T-helper 1 cell (primary cell): Measurements from ENCODE around the gene AIMP1.
A peak's percentile ranks its signal among the peaks of the same experiment; 100 is the strongest.
"Not testable (repeated sequence)": the region's sequence is repeated elsewhere in the genome, so short reads cannot be mapped to it uniquely, and the experiment has no call there.

ENCODE experiments used
- DNase-seq, 5 donors: peaks; one replicate each; pipeline ENCODE4 v3.0.0-alpha.2; 2012 to 2020

AIMP1 gene

GRCh38 chr4:106353786-106354185 lies 37.4 kb downstream of the AIMP1 start:
- DNase-seq, result no peak

- DNase-seq, result no peak
Measured at GRCh38 chr4:106355193-106355592, 38.8 kb downstream of the AIMP1 start.

GRCh38 chr4:106358899-106359298 lies 42.5 kb downstream of the AIMP1 start:
- DNase-seq, result no peak

GRCh38 chr4:106362086-106362825 lies 45.9 kb downstream of the AIMP1 start:
- DNase-seq, result no peak

- DNase-seq, result no peak
Measured at GRCh38 chr4:106364282-106364681, 47.9 kb downstream of the AIMP1 start.

- no peak for DNase-seq
Measured at GRCh38 chr4:106365613-106366012, 49.3 kb downstream of the AIMP1 start.

GRCh38 chr4:106366026-106366425 lies 49.7 kb downstream of the AIMP1 start:
- DNase-seq, result no peak

GRCh38 chr4:106367072-106367471 lies 50.7 kb downstream of the AIMP1 start:
- DNase-seq, result no peak

GRCh38 chr4:106368678-106369077 lies 52.3 kb downstream of the AIMP1 start, which contains the start of gene GIMD1:
Gene GIMD1 (minus strand): TSS chr4:106368778. CDS start chr4:106367435, 1,343 bp downstream.
- no peak for DNase-seq

- DNase-seq, result peak in 1 of 5 donors; percentile 31
Measured at GRCh38 chr4:106369456-106370060, 53.2 kb downstream of the AIMP1 start.

- no peak for DNase-seq
Measured at GRCh38 chr4:106370214-106370613, 53.9 kb downstream of the AIMP1 start.

- no peak for DNase-seq
Measured at GRCh38 chr4:106371161-106371560, 54.8 kb downstream of the AIMP1 start.

- DNase-seq, result no peak
Measured at GRCh38 chr4:106373026-106373425, 56.7 kb downstream of the AIMP1 start.

- DNase-seq, result no peak
Measured at GRCh38 chr4:106380179-106380578, 63.8 kb downstream of the AIMP1 start.

GRCh38 chr4:106384878-106385277 lies 68.5 kb downstream of the AIMP1 start:
- DNase-seq, result no peak

- no peak for DNase-seq
Measured at GRCh38 chr4:106385853-106386393, 69.6 kb downstream of the AIMP1 start.

GRCh38 chr4:106395582-106395981 lies 79.2 kb downstream of the AIMP1 start:
- DNase-seq, result no peak

GRCh38 chr4:106398898-106399297 lies 82.5 kb downstream of the AIMP1 start:
- DNase-seq, result not testable (repeated sequence)
